PFSK-1 (cell line): ENCODE measurements around the gene TRAPPC10.

ENCODE experiments used
- FOXP2 ChIP-seq: optimal IDR thresholded peaks from 2 replicates; pipeline ENCODE3; 2011; ENCODE audit warnings: borderline replicate concordance, control low read depth, inconsistent platforms; ENCODE audit not compliant: insufficient read depth; ENCODE audit errors: extremely low read length, extremely low read depth
- POLR2AphosphoS5 ChIP-seq: IDR thresholded peaks from 2 replicates; pipeline ENCODE4 v1.6.1; 2012; ENCODE audit warnings: low read depth, mild to moderate bottlenecking, control low read depth, low read length, moderate library complexity
- SIN3A ChIP-seq: IDR thresholded peaks from 2 replicates; pipeline ENCODE4 v1.6.1; 2012; ENCODE audit warnings: mild to moderate bottlenecking, low read length, moderate library complexity, borderline replicate concordance; ENCODE audit not compliant: insufficient read depth
- TAF1 ChIP-seq: IDR thresholded peaks from 2 replicates; pipeline ENCODE4 v1.6.1; 2012; ENCODE audit warnings: low read length, control low read depth, borderline replicate concordance; ENCODE audit not compliant: insufficient read depth
- TF ChIP-seq, protein P1 (sequence below), 2 experiments: IDR thresholded peaks; 2 replicates each; pipeline versions ENCODE4 v1.6.1 to v1.8.0; 2011 to 2012; ENCODE audit warnings: low read depth in 2 of 2, low read length in 2 of 2, control low read depth in 1 of 2, inconsistent platforms in 1 of 2, mild to moderate bottlenecking in 1 of 2, moderate library complexity in 1 of 2; ENCODE audit not compliant: insufficient read depth in 1 of 2

TRAPPC10 gene

DNA sequence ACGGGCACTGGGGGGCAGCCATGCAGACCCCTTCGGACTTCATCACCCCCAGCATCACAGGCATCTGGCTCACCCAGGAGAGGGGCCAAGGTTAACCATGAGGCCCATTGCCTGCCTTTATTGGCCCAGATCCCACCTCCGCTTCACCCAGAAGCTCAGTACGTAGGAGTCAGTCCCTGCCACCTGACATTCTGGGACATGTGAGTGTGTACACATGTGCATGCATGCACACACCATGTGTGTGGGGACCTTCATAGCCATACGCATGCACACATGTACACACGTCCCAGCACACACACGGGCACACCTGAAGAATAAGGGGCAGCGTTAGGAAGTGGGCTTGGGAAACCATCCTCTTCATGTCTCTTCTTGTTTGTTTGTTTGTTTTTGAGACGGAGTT is 24.1 kb upstream of the TRAPPC10 start:
- TF ChIP-seq FOXP2 = no peak
- TF ChIP-seq SIN3A = no peak
- TF ChIP-seq POLR2AphosphoS5 = no peak
- TF ChIP-seq TAF1 = no peak
- TF ChIP-seq, protein P1, sequence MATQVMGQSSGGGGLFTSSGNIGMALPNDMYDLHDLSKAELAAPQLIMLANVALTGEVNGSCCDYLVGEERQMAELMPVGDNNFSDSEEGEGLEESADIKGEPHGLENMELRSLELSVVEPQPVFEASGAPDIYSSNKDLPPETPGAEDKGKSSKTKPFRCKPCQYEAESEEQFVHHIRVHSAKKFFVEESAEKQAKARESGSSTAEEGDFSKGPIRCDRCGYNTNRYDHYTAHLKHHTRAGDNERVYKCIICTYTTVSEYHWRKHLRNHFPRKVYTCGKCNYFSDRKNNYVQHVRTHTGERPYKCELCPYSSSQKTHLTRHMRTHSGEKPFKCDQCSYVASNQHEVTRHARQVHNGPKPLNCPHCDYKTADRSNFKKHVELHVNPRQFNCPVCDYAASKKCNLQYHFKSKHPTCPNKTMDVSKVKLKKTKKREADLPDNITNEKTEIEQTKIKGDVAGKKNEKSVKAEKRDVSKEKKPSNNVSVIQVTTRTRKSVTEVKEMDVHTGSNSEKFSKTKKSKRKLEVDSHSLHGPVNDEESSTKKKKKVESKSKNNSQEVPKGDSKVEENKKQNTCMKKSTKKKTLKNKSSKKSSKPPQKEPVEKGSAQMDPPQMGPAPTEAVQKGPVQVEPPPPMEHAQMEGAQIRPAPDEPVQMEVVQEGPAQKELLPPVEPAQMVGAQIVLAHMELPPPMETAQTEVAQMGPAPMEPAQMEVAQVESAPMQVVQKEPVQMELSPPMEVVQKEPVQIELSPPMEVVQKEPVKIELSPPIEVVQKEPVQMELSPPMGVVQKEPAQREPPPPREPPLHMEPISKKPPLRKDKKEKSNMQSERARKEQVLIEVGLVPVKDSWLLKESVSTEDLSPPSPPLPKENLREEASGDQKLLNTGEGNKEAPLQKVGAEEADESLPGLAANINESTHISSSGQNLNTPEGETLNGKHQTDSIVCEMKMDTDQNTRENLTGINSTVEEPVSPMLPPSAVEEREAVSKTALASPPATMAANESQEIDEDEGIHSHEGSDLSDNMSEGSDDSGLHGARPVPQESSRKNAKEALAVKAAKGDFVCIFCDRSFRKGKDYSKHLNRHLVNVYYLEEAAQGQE (IDR thresholded peaks at IDR 0.05; ENCODE audit: insufficient read depth in 1 of 2, low read depth in 2 of 2, low read length in 2 of 2) = no peak

DNA sequence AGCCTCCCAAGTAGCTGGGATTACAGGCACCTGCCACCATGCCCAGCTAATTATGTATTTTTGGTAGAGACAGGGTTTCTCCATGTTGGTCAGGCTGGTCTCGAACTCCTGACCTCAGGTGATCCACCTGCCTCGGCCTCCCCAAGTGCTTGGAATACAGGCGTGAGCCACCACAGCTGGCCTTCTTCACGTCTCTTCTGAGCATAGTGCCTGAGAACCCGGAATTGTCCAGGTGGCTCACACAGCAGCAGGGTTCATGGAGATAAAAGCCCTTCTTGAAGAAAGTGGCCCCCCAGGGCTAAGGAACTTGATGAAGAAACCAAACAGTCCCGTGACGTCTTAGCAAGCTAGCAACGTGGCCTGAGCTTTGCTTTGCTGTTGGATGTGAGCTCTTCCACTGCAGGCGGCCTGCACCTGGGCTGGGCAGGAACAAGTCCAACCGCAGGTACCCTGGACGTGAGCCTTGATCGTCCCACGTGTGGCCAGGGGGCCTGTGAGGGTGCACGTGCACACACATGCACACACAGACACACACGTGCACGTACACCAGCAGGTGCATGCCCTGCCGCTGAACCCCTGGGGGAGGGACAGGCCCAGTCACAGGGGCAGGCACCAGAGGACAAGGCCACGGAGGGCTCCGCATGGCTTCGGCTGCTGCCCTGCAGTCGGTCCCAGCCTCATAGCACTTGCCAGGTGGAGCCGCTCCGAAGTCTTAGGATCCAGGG is 23.4 kb upstream of the TRAPPC10 start:
- TF ChIP-seq, protein P1 (IDR thresholded peaks at IDR 0.05; ENCODE audit: insufficient read depth in 1 of 2, low read depth in 2 of 2, low read length in 2 of 2) = no peak
- TF ChIP-seq SIN3A (no peak), FOXP2 (no peak), TAF1 (no peak), POLR2AphosphoS5 (no peak)

DNA sequence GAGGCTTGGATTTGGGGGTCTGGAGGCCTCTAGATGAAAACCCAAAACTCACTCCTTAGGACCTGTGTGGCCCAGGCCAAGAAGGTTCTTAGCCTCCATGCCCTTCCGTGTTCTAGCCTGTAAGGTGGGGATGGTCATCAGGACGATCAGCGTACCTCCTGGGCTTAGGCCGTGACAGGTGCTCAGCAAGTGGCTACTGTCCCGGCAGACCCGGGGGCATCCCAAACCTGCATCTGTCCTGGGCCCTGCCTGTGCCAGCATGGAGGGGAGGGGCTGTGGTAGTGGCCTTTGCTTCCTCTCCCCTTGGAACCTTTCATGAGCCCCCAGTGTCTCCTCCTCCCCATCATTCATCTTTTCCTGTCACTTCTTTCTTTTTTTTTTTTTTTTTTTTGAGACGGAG is 22.7 kb upstream of the TRAPPC10 start:
- TF ChIP-seq TAF1 (no peak), POLR2AphosphoS5 (no peak), SIN3A (no peak), FOXP2 (no peak)
- TF ChIP-seq, protein P1 (IDR thresholded peaks at IDR 0.05; ENCODE audit: insufficient read depth in 1 of 2, low read depth in 2 of 2, low read length in 2 of 2) = no peak

DNA sequence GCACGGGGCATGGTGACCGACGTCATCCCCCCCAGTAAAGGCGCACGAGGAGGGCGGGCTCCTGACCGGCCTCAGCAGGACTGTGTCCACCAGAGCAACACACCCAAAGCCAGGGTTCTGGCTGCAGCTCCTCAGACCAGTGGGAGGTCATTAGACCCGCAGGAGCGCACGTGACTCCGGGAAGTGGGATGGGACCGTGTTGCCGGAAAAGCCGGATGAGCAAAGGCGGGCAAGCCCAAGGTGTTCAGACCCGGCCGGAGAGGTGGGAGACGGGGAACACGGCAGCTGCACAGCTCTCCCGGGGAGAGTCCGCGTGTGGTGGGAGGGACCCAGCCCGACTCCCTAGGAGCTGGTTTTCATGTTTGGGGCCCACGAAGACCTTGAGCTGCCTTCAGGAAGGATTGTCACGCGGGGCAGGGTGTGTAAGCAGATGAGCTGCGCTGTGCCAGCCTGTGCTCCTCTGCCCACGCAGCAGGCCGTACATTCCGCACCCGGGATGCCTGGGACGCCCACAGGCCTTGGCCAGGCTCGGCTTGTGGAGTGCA is 20.6 kb upstream of the TRAPPC10 start:
- TF ChIP-seq TAF1 (no peak), FOXP2 (no peak), POLR2AphosphoS5 (no peak), SIN3A (no peak)
- TF ChIP-seq, protein P1 (IDR thresholded peaks at IDR 0.05; ENCODE audit: insufficient read depth in 1 of 2, low read depth in 2 of 2, low read length in 2 of 2) = no peak

DNA sequence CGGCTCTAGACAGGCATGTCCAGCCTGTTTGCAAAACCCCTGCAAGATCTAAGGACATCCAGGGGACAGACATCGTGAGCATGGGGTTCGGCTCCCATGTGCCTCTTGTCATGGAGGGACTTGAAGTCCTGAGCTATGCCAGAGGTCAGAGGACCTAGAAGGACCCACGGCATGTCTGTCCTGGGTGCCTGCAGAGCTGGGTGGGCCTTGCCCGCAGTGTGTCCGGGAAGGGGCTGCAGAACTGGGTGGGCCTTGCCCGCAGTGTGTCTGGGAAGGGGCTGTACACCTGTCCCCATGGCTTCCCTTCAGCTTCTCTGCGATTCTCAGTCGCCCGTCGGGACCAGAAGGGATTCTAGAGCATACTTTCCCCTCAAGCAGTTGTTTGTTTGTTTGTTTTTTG is 20.0 kb upstream of the TRAPPC10 start:
- TF ChIP-seq POLR2AphosphoS5 (no peak), FOXP2 (no peak), SIN3A (no peak)
- TF ChIP-seq, protein P1 (IDR thresholded peaks at IDR 0.05; ENCODE audit: insufficient read depth in 1 of 2, low read depth in 2 of 2, low read length in 2 of 2) = no peak
